GM12878 (cell line): ENCODE results near the gene CAB39L. TPM values are rescaled to one million over a fixed set of nuclear protein-coding genes. Genes with fewer than 3 reads are reported as not detected.
A peak's percentile ranks its signal among the peaks of the same experiment; 100 is the strongest.

ENCODE experiments used
- ATAC-seq: fragments of 200-7000 bp; cut with Tn5 transposase; 3 replicates; pipeline ENCODE4 v1.9.1; 2020; ENCODE audit warnings: mild to moderate bottlenecking, moderate library complexity
- BruUV-seq: library from RNA; stranded (reverse); fragments of 400-500 nt; replicated peaks from 2 replicates; lab custom pipeline; 2021; lab: Mats Ljungman, UMichigan
- CTCF ChIA-PET: fragments of 300-600 bp; sonication (Branson Sonifier 250); formaldehyde crosslinking; extraction: SDS; loops from one replicate; lab custom pipeline; 2021; ENCODE audit warnings: inconsistent platforms; lab: Yijun Ruan, JAX
- POLR2A ChIA-PET: fragments of 350-600 bp; formaldehyde crosslinking; extraction: SDS; loops from one replicate; lab custom pipeline; 2021; ENCODE audit warnings: inconsistent platforms; lab: Charles Lee
- RAD21 ChIA-PET: fragments of 300-600 bp; sonication (Branson Sonifier 250); formaldehyde crosslinking; loops from one replicate; lab custom pipeline; 2023; ENCODE audit warnings: antibody characterized with exemption; ENCODE audit not compliant: unreplicated experiment; lab: Charles Lee
- SMC1A ChIA-PET: fragments of 300-600 bp; sonication (Branson Sonifier 250); formaldehyde crosslinking; loops from one replicate; lab custom pipeline; 2023; ENCODE audit not compliant: unreplicated experiment, uncharacterized antibody; lab: Charles Lee
- DNase-seq: peaks from one replicate; pipeline ENCODE4 v3.0.0-alpha.2; 2011; ENCODE audit warnings: low read depth, low spot score
- FAIRE-seq: peaks from 3 replicates; lab custom pipeline; 2011; peaks lifted over from hg19 to GRCh38; lab: Jason Lieb, UNC
- H2AFZ ChIP-seq: 2 replicates; pipeline ENCODE4 v1.6.0; 2011; ENCODE audit warnings: low read depth, low read length, control low read depth; ENCODE audit not compliant: control insufficient read depth
- H3K27ac ChIP-seq: 2 replicates; pipeline ENCODE4 v1.5.1; 2011; ENCODE audit warnings: control low read depth; ENCODE audit not compliant: control insufficient read depth, insufficient read depth
- H3K27me3 ChIP-seq, 2 experiments: replicated peaks in 1 of 2; 2 replicates each; pipeline versions ENCODE4 v1.6.0 to v1.6.1; 2011; ENCODE audit warnings: low read length in 1 of 2; ENCODE audit not compliant: control insufficient read depth in 2 of 2, insufficient read depth in 2 of 2
- H3K36me3 ChIP-seq, 2 experiments: 2 replicates each; pipeline ENCODE4 v1.5.1; 2011; ENCODE audit warnings: low read length in 1 of 2; ENCODE audit not compliant: control insufficient read depth in 2 of 2, insufficient read depth in 2 of 2
- H3K4me1 ChIP-seq: 2 replicates; pipeline ENCODE4 v1.6.1; 2011; ENCODE audit warnings: mild to moderate bottlenecking, low read length, moderate library complexity, mixed read lengths; ENCODE audit not compliant: control insufficient read depth, insufficient read depth
- H3K4me2 ChIP-seq: 2 replicates; pipeline ENCODE4 v1.6.0; 2011; ENCODE audit warnings: control low read depth; ENCODE audit not compliant: control insufficient read depth, insufficient read depth
- H3K4me3 ChIP-seq: fragments of 200-600 bp; sonication (generic); 2 replicates; pipeline ENCODE4 v1.5.1; 2016
- H3K79me2 ChIP-seq: 2 replicates; pipeline ENCODE4 v1.6.0; 2011; ENCODE audit warnings: low read length; ENCODE audit not compliant: control insufficient read depth, insufficient read depth
- H3K9ac ChIP-seq: 2 replicates; pipeline ENCODE4 v1.8.0; 2011; ENCODE audit warnings: low read length, control low read depth, mixed read lengths; ENCODE audit not compliant: control insufficient read depth, insufficient read depth
- H3K9me3 ChIP-seq: replicated peaks from 3 replicates; pipeline ENCODE4 v1.5.1; 2011; ENCODE audit warnings: mild to moderate bottlenecking, low read length; ENCODE audit not compliant: control insufficient read depth, insufficient read depth
- H4K20me1 ChIP-seq: 2 replicates; pipeline ENCODE4 v1.6.0; 2011; ENCODE audit not compliant: control insufficient read depth, insufficient read depth
- ATF2 ChIP-seq: IDR thresholded peaks from 2 replicates; pipeline ENCODE4 v1.6.1; 2012; ENCODE audit warnings: low read length, inconsistent platforms
- JUND ChIP-seq: IDR thresholded peaks from 2 replicates; pipeline ENCODE4 v1.6.1; 2012; ENCODE audit warnings: low read depth, mild to moderate bottlenecking, low read length, improper control_type of control experiment, moderate library complexity
- NFIC ChIP-seq: IDR thresholded peaks from 2 replicates; pipeline ENCODE4 v1.6.1; 2012; ENCODE audit warnings: low read depth, mild to moderate bottlenecking, inconsistent platforms, low read length, moderate library complexity
- PAX5 ChIP-seq: IDR thresholded peaks from 2 replicates; pipeline ENCODE4 v1.6.1; 2011; ENCODE audit warnings: low read depth, low read length, borderline replicate concordance
- SIN3A ChIP-seq: IDR thresholded peaks from 2 replicates; pipeline ENCODE4 v1.6.1; 2012; ENCODE audit warnings: low read depth, low read length, improper control_type of control experiment
- SPI1 ChIP-seq: IDR thresholded peaks from 2 replicates; pipeline ENCODE4 v1.6.1; 2011; ENCODE audit warnings: low read depth, mild to moderate bottlenecking, low read length, moderate library complexity, borderline replicate concordance; ENCODE audit not compliant: insufficient read depth
- SRF ChIP-seq, 2 experiments: IDR thresholded peaks; 2 replicates each; pipeline ENCODE4 v1.6.1; 2011; ENCODE audit warnings: low read depth in 2 of 2, low read length in 2 of 2, mild to moderate bottlenecking in 1 of 2, moderate library complexity in 1 of 2
- WRNIP1 ChIP-seq: IDR thresholded peaks from 2 replicates; pipeline ENCODE4 v1.6.1; 2011; ENCODE audit warnings: low read depth, low read length, improper control_type of control experiment, borderline replicate concordance
- WGBS: methylation state at CpG from one replicate; pipeline ENCODE4 v1.1.6; 2016; ENCODE audit warnings: low lambda C conversion rate; ENCODE audit not compliant: insufficient replicate concordance, insufficient coverage; ENCODE audit errors: missing lambda C conversion rate; 5-methylcytosine and 5-hydroxymethylcytosine counted together
- in situ Hi-C: fragments of 300-500 bp; cut with MboI; formaldehyde crosslinking; loops from 9 replicates; pipeline ENCODE4 v1.14.3; 2018; ENCODE audit warnings: mixed read lengths
- intact Hi-C: fragments of 100-400 bp; cut with micrococcal nuclease; formaldehyde crosslinking; loops from one replicate; pipeline ENCODE4 v1.14.2; 2022; ENCODE audit not compliant: unreplicated experiment
- polyA plus RNA-seq, 11 experiments: library from polyadenylated mRNA; depleted of rRNA in 4 of 11; unstranded in 6 of 11; stranded (reverse) in 5 of 11; fragments of >200 nt; fragmentation: Nextera tagmentation in 4 of 11; fragmentation: Illumina TruSeq in 1 of 11; extraction: Ambion mirVana in 4 of 11; extraction: Trizol in 1 of 11; gene quantifications; 1 replicate in 1 of 11; 2 replicates in 10 of 11; pipeline versions ENCODE4 v1.2.1 to v1.2.3, GENCODE V29; 2011 to 2016; ENCODE audit warnings: inconsistent platforms in 2 of 11, missing spikeins in 2 of 11, low read depth in 1 of 11
- total RNA-seq, 4 experiments: library from RNA; depleted of rRNA in 3 of 4; stranded (reverse); fragments of >200 nt in 3 of 4; fragmentation: Illumina TruSeq in 1 of 4; extraction: Trizol in 1 of 4; gene quantifications; 2 replicates each; pipeline versions ENCODE4 v1.2.1 to v1.2.3, GENCODE V29; 2013 to 2021
- TF ChIP-seq, protein P1 (sequence below): fragments of 450-650 bp; IDR thresholded peaks from 2 replicates; pipeline ENCODE4 v1.6.1; 2017; ENCODE audit warnings: low read depth, mild to moderate bottlenecking, moderate library complexity

The CAB39L gene
- total and polyA plus RNA-seq, 10 of the 15 experiments (the other 5 are each of a cell fraction or from before 2014, with no cell fraction given): 0.88 to 3.0 (median 1.7) TPM

DNA sequence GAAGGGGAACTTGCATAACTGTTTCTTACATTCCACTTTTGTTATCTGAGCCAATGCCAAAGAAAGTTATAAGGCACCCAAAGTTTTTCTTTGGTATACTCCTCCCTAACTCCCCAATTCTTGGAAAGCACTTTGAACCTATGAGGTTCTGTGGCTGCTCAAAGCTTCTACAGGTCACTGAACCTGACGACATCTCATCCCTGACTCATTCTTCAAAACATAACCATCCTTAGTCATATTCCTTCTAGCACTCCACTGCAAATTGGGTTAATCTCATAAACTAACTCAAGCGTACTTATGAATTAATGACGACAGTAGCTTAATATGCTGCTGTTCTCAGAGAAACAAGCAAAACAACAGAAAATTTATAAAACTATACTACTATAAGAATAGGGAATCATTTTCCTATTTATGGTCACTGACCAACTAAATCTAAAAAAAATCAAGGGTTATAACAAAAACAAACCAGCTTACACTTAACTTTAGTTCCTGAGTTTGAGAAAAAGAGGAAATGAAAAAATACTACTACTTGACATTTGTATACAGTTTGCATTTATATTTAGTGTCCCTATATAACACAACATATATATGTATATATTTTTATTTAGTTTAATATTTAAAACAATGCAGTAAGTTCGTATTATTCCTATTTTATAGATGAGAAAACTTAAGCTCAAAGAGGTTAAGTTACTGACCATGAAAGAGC, 69.1 kb downstream of the CAB39L start:
- Histone ChIP-seq H3K9ac (no peak overlapping the region), H3K4me1 (peaks cover 3% of the 10 kb centered on the region; the same call in 1 of the 2 replicates), H3K79me2 (no peaks in the 10 kb centered on the region), H3K4me3 (no peak overlapping the region), H4K20me1 (no peaks in the 10 kb centered on the region), H3K9me3 (no peaks in the 10 kb centered on the region), H3K36me3 (no peaks in the 10 kb centered on the region), H3K27me3 (no peaks in the 10 kb centered on the region), H2AFZ (no peak overlapping the region), H3K4me2 (no peak overlapping the region), H3K27ac (no peak overlapping the region)
- SMC1A ChIA-PET: interaction anchor here (1.0 to 1.8 kb wide), 5 partner anchors 10 to 238 kb away, joined by 3 to 5 read pairs (median 4); no protein-coding TSS in a partner anchor
- intact Hi-C loops (no loop called here), in situ Hi-C loops (no loop called here)
- no peak for FAIRE-seq
- WGBS: 35% methylated on average over 4 of the region's 4 CpGs
- CTCF ChIA-PET: interaction anchor here (0.9 to 1.4 kb wide), 3 partner anchors 10 to 232 kb away, joined by 4 to 5 read pairs (median 4); no protein-coding TSS in a partner anchor
- POLR2A ChIA-PET: interaction anchor here (0.6 kb wide), 1 partner anchor 13 kb away, joined by 4 read pairs; no protein-coding TSS in a partner anchor
- RAD21 ChIA-PET: interaction anchor here (0.7 to 1.2 kb wide), 2 partner anchors 68 to 229 kb away, joined by 3 read pairs; no protein-coding TSS in a partner anchor
- no TSS peak for BruUV-seq
- DNase-seq: no peak
- peak; percentile 69; the same call in 1 of the 2 replicates for TF ChIP-seq SPI1
- no peak for TF ChIP-seq WRNIP1
- TF ChIP-seq ATF2: 0 out of 2 replicates have a peak, but pooled peaks have one; percentile 21
- ATAC-seq: peak; percentile 67

DNA sequence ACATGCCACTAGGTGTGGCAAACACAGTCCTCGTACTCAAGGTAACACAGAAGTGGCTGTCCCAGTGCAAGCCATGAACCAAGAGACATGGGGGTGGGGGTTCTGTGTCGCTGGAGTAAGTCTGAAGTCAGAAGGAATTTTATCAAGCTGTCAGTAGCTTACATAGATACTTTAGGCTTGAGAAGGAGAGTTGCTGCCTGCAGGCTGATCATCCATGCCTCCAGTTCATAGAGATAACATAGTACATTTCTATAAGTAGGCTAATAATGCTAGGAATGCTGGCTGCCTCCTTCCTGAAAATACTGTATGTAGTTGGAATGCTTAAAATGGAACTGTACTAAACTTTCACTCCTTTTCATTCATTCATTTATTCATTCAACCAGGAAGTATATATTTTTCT, 70.1 kb downstream of the CAB39L start:
- ChIA-PET CTCF (no interaction called here), RAD21 (no interaction called here), POLR2A (no interaction called here), SMC1A (no interaction called here)
- no peak overlapping the region for H3K4me3 ChIP-seq
- ATAC-seq (no peak), FAIRE-seq (no peak), DNase-seq (no peak)
- no peaks in the 10 kb centered on the region for H3K9me3 ChIP-seq
- no peak overlapping the region for H3K9ac ChIP-seq
- WGBS: 82% methylated on average over 2 of the region's 2 CpGs
- in situ Hi-C loops: no loop called here
- H4K20me1 ChIP-seq: no peaks in the 10 kb centered on the region
- no TSS peak for BruUV-seq
- H3K79me2 ChIP-seq: no peaks in the 10 kb centered on the region
- H3K27me3 ChIP-seq: no peaks in the 10 kb centered on the region
- peaks cover 3% of the 10 kb centered on the region; the same call in 1 of the 2 replicates for H3K4me1 ChIP-seq
- no peak overlapping the region for H3K4me2 ChIP-seq
- no peak overlapping the region for H2AFZ ChIP-seq
- intact Hi-C loops: no loop called here
- no peak overlapping the region for H3K27ac ChIP-seq
- no peaks in the 10 kb centered on the region for H3K36me3 ChIP-seq
- no peak for TF ChIP-seq PAX5
- no peak for TF ChIP-seq SRF (IDR thresholded peaks at IDR 0.05; ENCODE audit: low read depth in 2 of 2, low read length in 2 of 2)
- TF ChIP-seq, protein P1, sequence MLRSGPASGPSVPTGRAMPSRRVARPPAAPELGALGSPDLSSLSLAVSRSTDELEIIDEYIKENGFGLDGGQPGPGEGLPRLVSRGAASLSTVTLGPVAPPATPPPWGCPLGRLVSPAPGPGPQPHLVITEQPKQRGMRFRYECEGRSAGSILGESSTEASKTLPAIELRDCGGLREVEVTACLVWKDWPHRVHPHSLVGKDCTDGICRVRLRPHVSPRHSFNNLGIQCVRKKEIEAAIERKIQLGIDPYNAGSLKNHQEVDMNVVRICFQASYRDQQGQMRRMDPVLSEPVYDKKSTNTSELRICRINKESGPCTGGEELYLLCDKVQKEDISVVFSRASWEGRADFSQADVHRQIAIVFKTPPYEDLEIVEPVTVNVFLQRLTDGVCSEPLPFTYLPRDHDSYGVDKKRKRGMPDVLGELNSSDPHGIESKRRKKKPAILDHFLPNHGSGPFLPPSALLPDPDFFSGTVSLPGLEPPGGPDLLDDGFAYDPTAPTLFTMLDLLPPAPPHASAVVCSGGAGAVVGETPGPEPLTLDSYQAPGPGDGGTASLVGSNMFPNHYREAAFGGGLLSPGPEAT: no peak
- TF ChIP-seq SIN3A: no peak
- no peak for TF ChIP-seq JUND
- TF ChIP-seq NFIC: no peak
